HuH-7 (cell line): ENCODE results near the gene SLC35F4.
"Not testable (repeated sequence)": the region's sequence is repeated elsewhere in the genome, so short reads cannot be mapped to it uniquely, and the experiment has no call there.

Experiments
- DNase-seq: peaks from one replicate; pipeline ENCODE4 v3.0.0; 2011; ENCODE audit warnings: low spot score

The SLC35F4 gene

GRCh38 chr14:57797160-57797559, 68.7 kb downstream of the SLC35F4 start:
- DNase-seq: no peak

- DNase-seq: no peak
Measured at GRCh38 chr14:57796556-57796955, 69.3 kb downstream of the SLC35F4 start.

- no peak for DNase-seq
Measured at GRCh38 chr14:57785058-57785457, 80.8 kb downstream of the SLC35F4 start.

- no peak for DNase-seq
Measured at GRCh38 chr14:57771801-57772200, 94.1 kb downstream of the SLC35F4 start.

GRCh38 chr14:57769863-57770523, 95.9 kb downstream of the SLC35F4 start:
- DNase-seq: no peak

GRCh38 chr14:57761800-57762199, 104.1 kb downstream of the SLC35F4 start:
- no peak for DNase-seq

GRCh38 chr14:57760896-57761295, 105.0 kb downstream of the SLC35F4 start:
- no peak for DNase-seq

GRCh38 chr14:57755018-57755521, 110.8 kb downstream of the SLC35F4 start:
- no peak for DNase-seq

- DNase-seq: no peak
Measured at GRCh38 chr14:57754527-57754926, 111.4 kb downstream of the SLC35F4 start.

- no peak for DNase-seq
Measured at GRCh38 chr14:57753821-57754220, 112.1 kb downstream of the SLC35F4 start.

GRCh38 chr14:57752142-57752695, 113.7 kb downstream of the SLC35F4 start:
- not testable (repeated sequence) for DNase-seq

GRCh38 chr14:57751400-57751799, 114.5 kb downstream of the SLC35F4 start:
- DNase-seq: no peak

GRCh38 chr14:57749267-57749666, 116.6 kb downstream of the SLC35F4 start:
- DNase-seq: no peak

GRCh38 chr14:57748279-57748678, 117.6 kb downstream of the SLC35F4 start:
- no peak for DNase-seq

- no peak for DNase-seq
Measured at GRCh38 chr14:57747036-57747435, 118.9 kb downstream of the SLC35F4 start.

GRCh38 chr14:57746563-57746962, 119.3 kb downstream of the SLC35F4 start:
- DNase-seq: no peak

GRCh38 chr14:57739516-57739915, 126.4 kb downstream of the SLC35F4 start:
- no peak for DNase-seq

GRCh38 chr14:57737598-57737997, 128.3 kb downstream of the SLC35F4 start:
- DNase-seq: no peak

GRCh38 chr14:57736391-57736790, 129.5 kb downstream of the SLC35F4 start:
- no peak for DNase-seq

GRCh38 chr14:57735276-57735675, 130.6 kb downstream of the SLC35F4 start:
- DNase-seq: no peak

- DNase-seq: no peak
Measured at GRCh38 chr14:57732463-57733285, 133.2 kb downstream of the SLC35F4 start.

GRCh38 chr14:57729208-57730187, 136.4 kb downstream of the SLC35F4 start:
- no peak for DNase-seq
